T follicular helper cell (primary cell): ENCODE results near the gene TRIM24.

ENCODE experiments used
- DNase-seq: peaks from one replicate; pipeline ENCODE4 v3.0.0-alpha.2; 2020; ENCODE audit warnings: low read depth

TRIM24 gene

GRCh38 chr7:138579136-138579535 lies 119.1 kb downstream of the TRIM24 start:
- DNase-seq = no peak

GRCh38 chr7:138579671-138580070 lies 119.6 kb downstream of the TRIM24 start:
- no peak for DNase-seq

- DNase-seq = no peak
These were observed 121.0 kb downstream of the TRIM24 start for GRCh38 chr7:138581065-138581464.

- DNase-seq = no peak
These were observed 124.2 kb downstream of the TRIM24 start for GRCh38 chr7:138584283-138584682.

GRCh38 chr7:138584696-138585095 lies 124.6 kb downstream of the TRIM24 start:
- DNase-seq = no peak

- DNase-seq = no peak
These were observed 125.4 kb downstream of the TRIM24 start for GRCh38 chr7:138585283-138585993.

GRCh38 chr7:138587485-138587884 lies 127.4 kb downstream of the TRIM24 start:
- DNase-seq = no peak

GRCh38 chr7:138588986-138589385 lies 128.9 kb downstream of the TRIM24 start:
- no peak for DNase-seq

GRCh38 chr7:138590154-138590553 lies 130.1 kb downstream of the TRIM24 start:
- DNase-seq = no peak

- no peak for DNase-seq
These were observed 135.4 kb downstream of the TRIM24 start for GRCh38 chr7:138595454-138595853.

- no peak for DNase-seq
These were observed 142.4 kb downstream of the TRIM24 start for GRCh38 chr7:138602451-138602850.

- DNase-seq = no peak
These were observed 143.7 kb downstream of the TRIM24 start for GRCh38 chr7:138603549-138604318.

- DNase-seq = no peak
These were observed 146.2 kb downstream of the TRIM24 start for GRCh38 chr7:138606236-138606635.

GRCh38 chr7:138607216-138608126 lies 147.4 kb downstream of the TRIM24 start:
- no peak for DNase-seq

- DNase-seq = no peak
These were observed 148.2 kb downstream of the TRIM24 start for GRCh38 chr7:138608275-138608674.

GRCh38 chr7:138610671-138611170 lies 150.7 kb downstream of the TRIM24 start:
- no peak for DNase-seq

GRCh38 chr7:138613630-138614029 lies 153.6 kb downstream of the TRIM24 start:
- DNase-seq = no peak

GRCh38 chr7:138616085-138616484 lies 156.0 kb downstream of the TRIM24 start:
- no peak for DNase-seq

- no peak for DNase-seq
These were observed 158.4 kb downstream of the TRIM24 start for GRCh38 chr7:138618506-138618905.

- no peak for DNase-seq
These were observed 158.9 kb downstream of the TRIM24 start for GRCh38 chr7:138618933-138619332.

GRCh38 chr7:138622841-138623240 lies 162.8 kb downstream of the TRIM24 start:
- DNase-seq = no peak
